Cardiac septum (tissue), 1 donor: ENCODE measurements around the gene PRPF40B. TPM values are rescaled to one million over a fixed set of nuclear protein-coding genes. Genes with fewer than 3 reads are reported as not detected.

ENCODE experiments used
- DNase-seq: peaks from one replicate; pipeline ENCODE4 v3.0.0-alpha.2; 2020; ENCODE audit warnings: low spot score
- intact Hi-C: fragments of 100-400 bp; cut with DNase I; formaldehyde crosslinking; loops from one replicate; pipeline ENCODE4 v1.14.0; 2022
- long read RNA-seq: library from polyadenylated mRNA; unstranded; transcript quantifications from one replicate; pipeline ENCODE4 v2.0.0, GENCODE V29; 2021
- total RNA-seq: library from RNA; stranded (reverse); fragmentation: NEBNext Ultra II Directional; extraction: Animal tissue kit (Norgen Biotek cat#: 25700); gene quantifications from one replicate; pipeline ENCODE4 v1.2.1, GENCODE V29; 2021
- donor health status: DM: no; HTN: no; CAD: no.

Gene PRPF40B
- 30.1 TPM for total RNA-seq
- long read RNA-seq, transcript PRPF40B-209 (26 exons, 3,307 nt): major isoform, 5 of 172 reads
- long read RNA-seq, partial matches to known transcripts: 23 of 172 reads
- long read RNA-seq, other reads (novel, unspliced or antisense): 144 of 172 reads

DNA sequence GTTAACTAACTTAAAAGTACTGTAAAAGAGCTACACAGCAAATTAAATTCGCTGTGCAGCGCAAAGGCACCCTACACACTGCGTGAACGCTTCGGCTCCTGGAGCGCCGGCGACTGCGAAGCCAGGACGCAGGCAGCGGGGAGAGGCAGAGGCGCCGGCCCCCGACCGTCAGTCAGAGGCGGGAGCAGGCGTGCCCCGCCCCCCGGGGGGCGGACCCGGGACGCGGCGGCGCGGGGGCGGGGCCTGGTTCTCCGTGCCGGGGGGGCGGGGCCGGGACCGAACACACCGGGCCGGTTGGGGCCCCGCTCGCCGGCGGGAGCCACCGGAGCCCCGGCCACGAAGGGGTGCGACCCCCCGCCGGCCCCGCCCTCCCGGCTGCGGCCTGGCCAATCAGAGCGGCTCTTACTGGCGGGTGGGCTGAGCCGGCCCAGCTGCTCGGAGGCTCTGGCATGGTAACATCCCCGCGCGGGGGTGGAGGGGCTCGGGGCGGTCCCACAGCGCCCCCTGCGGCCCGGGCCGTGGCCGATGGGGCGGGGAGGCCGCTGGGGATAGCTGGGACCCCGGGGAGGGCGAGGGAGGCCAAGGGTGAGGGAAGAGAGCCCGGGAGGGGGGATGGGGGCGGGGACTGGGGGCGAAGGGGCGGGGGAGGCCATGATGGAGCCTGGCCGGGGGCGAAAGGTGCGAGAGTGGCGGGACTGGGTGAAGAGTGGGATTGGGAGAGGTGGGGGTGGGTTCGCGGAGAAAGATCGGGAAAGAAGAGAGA lies at the start of gene PRPF40B:
Gene PRPF40B, plus strand, starts transcription at position 420 of the 763 bp plus-strand sequence. Its CDS starts 30 bp downstream, at position 450.
- intact Hi-C loops: loop anchor here (2.0 kb wide), 1 partner anchor 41 kb away; no protein-coding TSS in a partner anchor
- DNase-seq: peak; percentile 95

DNA sequence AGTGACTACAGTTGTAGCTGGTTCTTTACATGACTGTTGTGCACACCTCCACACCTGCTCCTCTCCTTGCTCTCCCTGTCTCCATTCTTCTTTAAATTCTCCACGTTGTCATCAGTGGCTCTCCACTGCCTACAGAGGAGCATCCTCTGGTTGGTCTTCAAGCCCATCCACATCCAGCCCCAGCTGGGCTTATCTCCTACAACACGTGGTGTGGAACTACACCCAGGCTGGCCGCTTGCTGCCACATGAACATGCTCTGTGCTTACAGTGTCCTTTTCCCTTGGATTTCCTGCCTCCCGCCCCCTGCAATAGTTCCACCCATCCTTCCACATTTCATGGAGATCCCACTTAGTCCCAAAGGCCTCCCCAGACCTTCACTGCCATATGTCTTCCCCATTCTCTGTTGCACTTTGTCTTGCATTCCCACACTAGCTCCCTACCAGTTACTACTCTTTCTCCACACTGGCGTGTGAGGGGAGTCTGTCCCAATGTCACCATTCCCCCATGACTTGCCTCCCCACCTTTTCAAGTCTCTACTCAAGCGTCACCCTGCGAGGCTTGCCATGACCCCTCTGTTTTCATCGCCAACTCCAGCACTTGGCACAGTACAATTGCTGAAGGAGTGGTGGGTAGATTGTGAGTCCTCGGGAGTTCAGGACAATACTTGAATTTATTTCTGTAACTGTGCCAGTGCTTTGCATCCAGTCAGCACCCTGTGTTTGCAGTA lies 45.6 kb upstream of the PRPF40B start:
- intact Hi-C loops: no loop called here
- no peak for DNase-seq

DNA sequence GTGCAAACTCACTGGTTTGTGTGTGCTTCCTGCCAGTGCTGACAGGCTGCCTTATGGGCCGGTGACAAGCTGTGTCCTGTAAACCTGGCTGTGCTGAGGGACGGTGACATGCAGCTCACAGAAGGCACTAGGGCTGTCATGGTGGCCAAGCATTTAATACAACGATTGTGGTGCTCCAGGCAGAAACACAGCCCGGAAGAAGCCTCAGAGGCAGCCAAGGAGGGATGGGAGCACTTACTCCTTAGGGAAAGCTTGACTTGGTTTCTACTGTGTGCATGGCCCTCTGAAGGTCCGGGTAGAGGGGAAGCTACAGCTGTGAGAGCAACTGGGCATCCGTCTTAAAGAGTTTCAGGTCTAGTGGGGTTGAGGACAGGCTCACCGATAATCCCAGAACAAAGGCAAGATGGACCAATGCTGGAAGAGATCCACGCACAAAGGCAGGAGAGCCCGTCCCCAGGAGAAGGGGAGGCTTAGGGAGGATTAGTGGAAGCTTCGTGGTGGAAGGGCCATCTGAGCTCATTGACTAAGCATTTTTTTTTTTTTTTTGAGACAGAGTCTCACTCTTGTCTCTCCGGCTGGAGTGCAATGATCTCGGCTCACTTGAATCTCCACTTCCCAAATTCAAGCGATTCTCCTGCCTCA lies 44.8 kb upstream of the PRPF40B start:
- intact Hi-C loops: no loop called here
- no peak for DNase-seq

DNA sequence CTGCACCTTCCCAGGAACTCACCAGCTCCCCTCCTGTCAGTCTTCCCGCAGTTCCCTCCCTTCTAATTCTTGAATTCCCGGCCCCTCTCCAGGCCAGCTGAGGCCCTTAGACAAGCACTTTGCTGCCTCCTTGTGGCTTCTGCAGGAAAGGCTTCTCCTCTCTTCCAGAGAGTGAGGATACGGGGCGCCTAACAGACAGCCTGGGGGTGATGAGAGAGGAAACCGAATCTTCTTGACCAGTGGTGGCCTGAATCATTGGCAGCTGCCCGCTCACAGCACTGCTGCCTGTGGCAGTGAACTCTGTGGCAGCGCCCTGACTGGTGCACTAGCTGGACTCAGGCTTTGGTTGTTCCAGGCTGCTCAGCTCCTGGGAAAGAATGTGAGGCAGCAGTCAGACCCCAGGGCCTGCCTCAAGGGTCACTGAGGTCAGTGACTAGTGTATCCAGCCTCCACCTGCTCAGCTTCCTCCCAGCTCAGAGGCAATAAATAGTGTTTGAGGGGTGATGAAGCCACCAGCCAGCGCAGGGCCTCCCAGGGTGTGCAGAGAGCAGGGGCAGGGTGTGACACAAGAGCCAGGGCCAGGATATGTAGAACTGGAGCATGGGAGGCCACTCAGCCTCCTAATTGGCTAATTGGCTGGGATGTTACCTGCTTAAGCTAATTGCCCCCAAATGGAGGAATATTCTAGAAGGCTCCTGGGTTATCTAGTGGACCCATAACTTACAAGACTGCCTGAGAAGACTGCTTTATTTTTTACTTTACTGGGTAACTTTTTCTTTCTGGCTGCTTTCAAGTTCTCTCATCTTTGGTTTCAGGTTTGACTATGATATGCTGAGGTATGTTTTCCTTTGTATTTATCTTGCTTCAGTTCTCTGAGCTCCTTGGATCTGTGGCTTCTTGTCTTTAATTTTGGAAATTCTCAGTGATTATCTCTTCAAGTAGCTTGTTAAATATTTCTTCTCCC lies 42.5 kb upstream of the PRPF40B start:
- no peak for DNase-seq
- intact Hi-C loops: loop anchor here (2.0 to 5.0 kb wide), 2 partner anchors 32 to 214 kb away; partner anchors contain the start of gene SPATS2

DNA sequence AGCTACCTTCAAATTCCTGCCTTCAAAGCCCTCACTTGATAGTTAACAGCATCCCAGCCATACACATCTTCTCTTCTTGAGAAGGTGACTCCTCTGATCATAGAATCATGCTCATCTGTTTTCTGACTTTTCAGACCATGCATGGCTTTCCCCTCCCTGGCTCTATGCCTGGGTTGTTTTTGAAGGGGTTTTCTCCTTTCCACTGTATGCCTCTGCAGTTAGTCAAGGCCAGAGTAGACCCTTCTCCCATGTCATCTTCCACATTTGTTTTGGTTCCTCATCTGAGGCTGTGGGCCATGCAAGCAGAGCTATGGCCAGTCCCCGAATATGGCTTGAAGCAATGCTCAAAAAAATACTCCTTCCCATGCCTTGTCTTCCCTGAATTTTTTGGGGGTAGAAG lies 41.2 kb upstream of the PRPF40B start:
- intact Hi-C loops: loop anchor here (2.0 to 5.0 kb wide), 2 partner anchors 41 to 215 kb away; partner anchors contain the start of genes PRPF40B and SPATS2
- DNase-seq: no peak

DNA sequence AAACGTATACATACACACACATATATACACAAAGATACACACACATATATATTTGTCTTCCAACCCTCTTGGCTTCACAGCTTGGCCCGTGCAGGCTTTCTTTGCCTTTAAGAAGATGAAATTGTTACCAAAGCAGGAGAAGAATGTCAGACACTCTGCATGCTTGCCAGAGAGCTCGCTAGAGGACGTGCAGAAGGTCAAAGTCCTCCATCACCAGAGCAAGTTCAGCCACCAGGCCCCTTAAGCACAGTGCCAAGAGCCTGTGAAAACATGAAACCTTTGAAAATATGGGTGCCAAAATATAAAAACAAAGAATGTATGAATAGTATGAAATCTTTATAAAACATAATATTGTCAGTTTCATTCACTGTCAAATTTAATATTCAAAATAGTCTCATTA lies 40.5 kb upstream of the PRPF40B start:
- intact Hi-C loops: loop anchor here (2.0 to 5.0 kb wide), 2 partner anchors 40 to 216 kb away; partner anchors contain the start of genes PRPF40B and SPATS2
- no peak for DNase-seq

DNA sequence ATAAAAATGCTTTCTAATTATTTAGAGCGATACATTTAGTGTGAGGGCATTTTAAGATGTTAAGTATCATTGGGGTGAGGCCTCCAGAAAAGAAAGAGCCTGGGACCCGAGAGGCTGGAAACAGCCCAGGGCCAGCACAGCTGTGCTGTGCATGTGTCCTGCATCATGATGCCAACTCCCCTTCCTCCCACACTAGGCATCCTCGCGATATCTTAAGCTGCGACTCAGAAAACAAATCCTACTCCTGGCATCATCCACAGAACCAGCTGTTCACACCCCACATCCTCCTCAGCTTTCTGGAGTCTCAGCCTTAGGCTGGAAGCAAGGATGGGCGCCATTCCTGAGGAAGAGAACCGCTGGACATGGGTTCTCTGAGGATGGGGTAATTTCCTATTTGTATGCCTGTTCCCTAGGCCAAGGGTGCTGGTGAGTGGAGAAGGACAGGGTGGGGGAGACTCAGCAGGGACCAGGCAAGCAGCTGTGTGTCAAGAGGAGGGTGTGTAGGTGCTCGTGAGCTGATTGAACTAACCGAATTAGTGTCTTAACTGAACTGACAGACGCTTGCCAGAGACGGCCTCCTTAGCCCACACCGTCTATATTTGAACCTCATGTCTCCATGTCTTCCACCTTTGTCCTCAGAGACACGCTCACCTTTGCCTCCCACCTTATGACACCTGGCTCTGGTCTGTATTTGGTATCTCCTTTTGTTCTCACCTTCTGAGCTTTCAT lies 39.8 kb upstream of the PRPF40B start:
- no peak for DNase-seq
- intact Hi-C loops: loop anchor here (2.0 to 5.0 kb wide), 2 partner anchors 39 to 216 kb away; partner anchors contain the start of genes PRPF40B and SPATS2

DNA sequence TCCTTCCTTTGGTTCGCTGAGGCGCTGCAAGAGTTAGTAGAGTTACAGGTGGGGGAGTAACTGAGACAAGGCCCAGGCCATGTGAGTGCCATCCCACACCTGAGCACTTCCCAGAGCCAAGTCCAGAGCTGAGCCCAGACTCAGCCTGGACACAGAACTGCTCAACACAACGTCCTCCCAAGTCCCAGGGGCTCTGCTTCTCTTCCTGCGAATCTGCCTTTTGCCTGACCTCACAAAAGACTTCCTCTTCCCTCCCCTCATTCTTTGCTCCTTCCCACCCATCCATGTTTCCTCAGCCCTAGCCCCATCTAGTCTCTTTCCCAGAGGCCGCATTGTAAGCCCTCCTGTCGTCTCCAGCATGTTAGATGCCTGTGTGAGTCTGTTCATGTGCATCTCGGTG lies 38.8 kb upstream of the PRPF40B start:
- intact Hi-C loops: loop anchor here (5.0 kb wide), 1 partner anchor 217 kb away; the partner anchor contains the start of gene SPATS2
- no peak for DNase-seq

DNA sequence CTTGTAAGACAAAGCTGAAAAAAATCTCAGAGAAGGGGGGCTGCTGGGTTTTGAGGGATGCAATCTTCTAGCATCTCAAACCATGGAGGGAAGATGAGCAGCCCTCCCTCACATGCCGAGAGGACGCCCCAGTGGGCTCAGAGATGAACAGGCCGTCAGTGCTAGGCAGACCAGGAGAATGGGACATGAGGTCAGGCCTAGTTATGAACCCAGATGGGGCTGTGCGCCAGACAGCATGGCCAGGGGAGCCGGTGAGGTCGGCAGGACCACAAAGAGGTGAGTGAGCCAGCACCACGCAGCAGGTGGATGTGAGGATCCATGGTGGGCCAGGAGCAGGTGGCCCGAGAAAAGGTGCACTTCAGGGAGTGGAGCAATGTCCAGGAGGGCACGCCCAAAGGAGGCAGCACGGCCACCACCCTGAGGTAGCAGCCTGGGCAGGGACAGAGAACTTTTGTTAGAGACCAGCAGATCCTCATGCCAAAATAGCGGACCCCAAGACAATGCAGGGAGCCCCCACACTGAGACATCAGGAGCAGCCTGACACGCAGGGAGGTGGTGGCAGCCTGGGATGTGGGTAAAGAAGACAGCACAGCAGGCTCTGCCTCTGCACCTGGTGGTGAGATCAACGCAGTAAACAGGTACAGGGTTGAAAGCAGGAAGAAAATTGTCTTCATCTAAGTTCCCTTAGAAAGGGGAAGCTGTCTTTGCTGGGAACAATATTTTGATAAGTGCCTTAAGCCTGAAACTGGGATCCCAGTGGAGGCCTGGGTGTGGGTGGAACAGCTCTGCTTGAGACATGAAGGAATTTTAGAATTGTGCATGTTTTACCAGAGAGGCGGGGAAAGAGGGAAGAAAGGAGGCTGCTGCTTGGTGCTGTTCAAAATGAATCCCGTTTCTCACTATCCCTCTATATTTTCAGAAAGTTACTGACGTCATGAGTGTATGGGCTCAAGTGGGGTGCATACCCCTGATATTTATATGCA lies 37.6 kb upstream of the PRPF40B start:
- no peak for DNase-seq
- intact Hi-C loops: no loop called here

DNA sequence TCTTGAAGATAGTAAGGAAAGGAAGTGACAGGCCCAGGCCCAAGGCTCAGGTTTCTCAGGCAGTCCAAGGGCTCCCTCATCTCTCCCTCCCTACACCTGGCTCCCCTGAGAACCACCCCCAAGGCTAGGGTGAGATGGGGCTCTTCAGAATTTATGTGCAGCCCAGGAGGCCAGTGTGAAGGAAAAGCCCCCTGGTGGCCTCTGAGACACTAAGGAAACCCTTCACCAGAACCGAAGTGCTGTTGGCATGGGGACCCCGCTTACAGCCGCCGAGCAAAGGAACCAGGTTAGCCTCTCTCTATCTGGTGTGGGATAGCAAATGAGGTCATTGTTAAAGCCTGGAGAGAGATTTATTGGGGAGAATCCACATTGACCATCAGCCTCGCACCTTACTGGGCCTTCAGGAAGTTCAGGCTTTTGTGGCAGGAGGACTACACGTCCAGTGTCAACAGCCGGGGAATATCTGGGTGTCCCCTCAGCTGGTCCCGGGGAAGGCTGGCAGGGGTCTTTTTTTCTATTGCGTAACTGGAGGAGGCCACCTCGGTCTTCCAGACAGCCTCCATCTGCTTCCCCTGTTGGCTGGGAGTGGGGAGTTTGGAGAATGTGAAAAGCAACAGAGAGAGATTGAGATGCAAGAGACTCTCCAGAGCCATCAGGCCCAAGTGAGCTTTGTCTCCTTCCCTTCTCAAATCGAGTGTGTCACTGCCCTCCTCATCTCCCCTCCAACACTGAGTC lies 36.0 kb upstream of the PRPF40B start:
- intact Hi-C loops: no loop called here
- DNase-seq: no peak

DNA sequence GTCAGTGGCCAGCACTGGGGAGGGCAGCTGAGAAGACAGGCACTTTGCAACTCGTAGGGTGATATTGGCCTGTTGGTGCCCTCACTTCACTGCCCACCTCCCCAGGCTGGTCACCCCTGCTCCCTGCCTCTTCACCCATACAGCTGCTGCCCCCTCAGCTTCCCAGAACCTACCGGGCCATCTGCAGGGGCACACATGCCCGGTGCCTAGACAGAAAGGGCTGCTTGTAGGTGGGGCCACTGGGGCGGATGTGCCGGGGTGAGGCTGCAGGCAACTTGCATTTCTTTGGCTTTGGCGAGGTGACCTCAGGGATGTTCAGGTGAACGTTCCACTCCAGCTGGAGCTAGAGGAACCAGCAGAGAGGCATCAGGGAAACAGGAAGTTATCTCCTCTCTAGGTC lies 35.1 kb upstream of the PRPF40B start:
- intact Hi-C loops: no loop called here
- no peak for DNase-seq

DNA sequence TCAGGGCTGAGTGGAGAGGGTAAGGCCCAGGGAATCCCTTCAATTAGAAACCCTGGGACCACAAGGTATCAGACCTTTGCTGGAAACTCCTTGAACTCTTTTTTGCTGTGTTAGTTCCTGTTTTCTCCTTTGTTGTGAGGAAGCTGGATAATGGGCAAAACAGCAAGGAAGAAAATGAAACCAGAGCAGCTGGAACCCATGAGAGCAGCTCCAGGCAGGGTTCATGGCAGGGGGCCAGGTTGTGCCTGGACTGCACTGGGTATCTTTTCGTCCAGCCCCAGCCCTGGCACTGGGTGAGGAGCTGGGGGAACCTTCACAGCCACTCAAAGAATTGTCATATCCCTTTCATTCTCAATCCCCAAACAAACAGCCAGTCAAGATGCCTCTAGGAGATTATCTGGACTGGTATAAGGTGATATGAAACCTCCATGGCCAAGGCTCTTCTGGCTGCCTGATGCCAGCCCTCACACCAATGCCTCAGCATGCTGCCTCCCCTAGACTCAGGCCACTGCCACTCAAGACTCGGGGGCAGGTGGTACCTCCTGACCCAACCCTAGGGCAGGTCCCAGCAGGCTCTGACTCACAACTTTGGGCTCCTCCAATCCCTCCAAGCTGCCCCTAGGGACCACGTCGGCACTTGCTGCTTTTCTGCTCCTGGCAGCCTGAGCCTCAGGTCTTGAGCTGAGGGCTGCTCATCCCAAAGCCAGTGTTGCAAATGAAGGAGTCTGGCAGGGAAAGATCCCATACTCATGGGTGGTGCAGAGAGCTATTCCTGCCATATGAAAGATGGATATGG lies 34.4 kb upstream of the PRPF40B start:
- DNase-seq: no peak
- intact Hi-C loops: no loop called here

DNA sequence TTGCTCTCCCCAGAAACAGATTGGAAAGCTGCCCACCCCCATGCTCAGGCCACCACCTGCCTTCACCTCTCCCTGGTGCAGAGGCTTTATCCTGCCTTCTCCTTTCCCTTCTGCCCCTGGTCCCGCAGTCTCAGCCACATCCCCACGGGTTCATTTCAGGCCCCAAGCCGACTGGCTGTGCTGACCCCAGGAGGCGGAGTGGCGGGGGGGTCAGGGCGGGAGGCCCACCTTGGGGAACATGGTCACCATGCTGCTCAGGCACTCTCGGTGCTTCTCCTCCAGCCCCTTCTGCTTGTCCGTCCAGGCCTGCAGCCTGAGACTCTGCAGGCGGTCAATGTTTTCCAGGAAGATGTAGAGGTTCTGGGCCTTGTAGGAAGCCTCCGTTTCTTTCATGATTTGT lies 24.8 kb upstream of the PRPF40B start:
- intact Hi-C loops: no loop called here
- no peak for DNase-seq

DNA sequence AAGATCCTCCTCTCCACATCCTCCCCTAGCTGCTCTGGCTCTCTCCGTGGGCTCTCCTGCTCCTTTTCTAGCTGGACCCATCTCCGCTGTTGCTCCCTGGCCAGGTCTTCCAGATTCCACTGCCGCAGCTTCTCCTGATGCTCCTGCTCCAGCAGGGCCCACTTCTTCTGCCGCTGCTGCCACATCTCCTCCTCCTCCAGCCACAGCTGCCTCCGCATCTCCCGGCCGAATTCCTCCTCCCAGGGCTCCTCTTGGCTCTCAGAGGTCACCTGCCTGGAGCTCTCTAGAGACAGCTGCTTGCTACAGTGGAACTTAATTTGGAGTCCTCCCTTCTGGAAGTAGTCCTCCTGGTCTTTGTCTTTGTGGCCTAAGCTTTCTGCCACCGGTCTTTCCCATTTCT lies 23.4 kb upstream of the PRPF40B start:
- intact Hi-C loops: no loop called here
- no peak for DNase-seq

DNA sequence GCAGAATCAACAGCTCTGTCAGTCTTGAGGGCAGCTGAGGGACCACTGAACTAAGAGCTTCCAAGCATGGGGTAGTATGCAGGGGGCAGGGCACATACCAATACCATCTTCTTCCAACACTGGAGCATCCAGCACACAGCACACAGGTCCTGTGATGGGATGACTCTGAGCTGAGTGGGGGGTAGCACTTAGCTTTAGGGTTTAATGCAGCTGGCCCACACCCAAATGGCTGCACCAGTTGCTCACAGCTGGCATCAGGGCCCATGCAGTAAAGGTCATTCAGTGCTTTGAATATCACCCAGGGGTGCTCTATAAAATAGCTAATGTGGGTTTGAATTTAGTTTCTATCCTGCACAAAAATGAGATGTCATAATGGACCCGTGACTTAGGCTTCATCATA lies 19.6 kb upstream of the PRPF40B start:
- intact Hi-C loops: no loop called here

DNA sequence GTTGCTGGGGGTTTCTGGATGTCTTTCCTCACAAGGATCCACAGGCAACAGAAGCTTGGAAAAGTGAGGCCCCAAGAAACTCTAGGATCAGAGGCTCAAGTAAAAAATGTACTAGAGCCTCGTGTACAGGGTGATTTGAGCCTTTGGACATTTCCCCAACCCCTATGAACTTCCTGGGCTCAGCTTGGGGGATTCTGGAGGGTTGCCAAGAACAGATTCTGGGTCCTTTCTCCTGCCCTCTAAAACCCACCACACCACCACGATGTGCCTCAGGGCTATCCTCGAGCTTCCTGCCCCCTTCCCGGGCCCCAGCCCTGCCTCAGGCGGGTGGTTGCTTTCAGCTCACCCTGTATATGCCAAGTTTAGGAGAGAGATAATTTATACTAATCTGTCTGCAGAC lies 18.5 kb upstream of the PRPF40B start:
- intact Hi-C loops: no loop called here
- DNase-seq: no peak

More for the DNA sequence above, 19.6 kb upstream of the PRPF40B start:
- no peak for DNase-seq
